ENCODE measurements around the gene ARHGEF9.
A peak's percentile ranks its signal among the peaks of the same experiment; 100 is the strongest.
"Not testable (repeated sequence)": the region's sequence is repeated elsewhere in the genome, so short reads cannot be mapped to it uniquely, and the experiment has no call there.

ARHGEF9 gene

DNA sequence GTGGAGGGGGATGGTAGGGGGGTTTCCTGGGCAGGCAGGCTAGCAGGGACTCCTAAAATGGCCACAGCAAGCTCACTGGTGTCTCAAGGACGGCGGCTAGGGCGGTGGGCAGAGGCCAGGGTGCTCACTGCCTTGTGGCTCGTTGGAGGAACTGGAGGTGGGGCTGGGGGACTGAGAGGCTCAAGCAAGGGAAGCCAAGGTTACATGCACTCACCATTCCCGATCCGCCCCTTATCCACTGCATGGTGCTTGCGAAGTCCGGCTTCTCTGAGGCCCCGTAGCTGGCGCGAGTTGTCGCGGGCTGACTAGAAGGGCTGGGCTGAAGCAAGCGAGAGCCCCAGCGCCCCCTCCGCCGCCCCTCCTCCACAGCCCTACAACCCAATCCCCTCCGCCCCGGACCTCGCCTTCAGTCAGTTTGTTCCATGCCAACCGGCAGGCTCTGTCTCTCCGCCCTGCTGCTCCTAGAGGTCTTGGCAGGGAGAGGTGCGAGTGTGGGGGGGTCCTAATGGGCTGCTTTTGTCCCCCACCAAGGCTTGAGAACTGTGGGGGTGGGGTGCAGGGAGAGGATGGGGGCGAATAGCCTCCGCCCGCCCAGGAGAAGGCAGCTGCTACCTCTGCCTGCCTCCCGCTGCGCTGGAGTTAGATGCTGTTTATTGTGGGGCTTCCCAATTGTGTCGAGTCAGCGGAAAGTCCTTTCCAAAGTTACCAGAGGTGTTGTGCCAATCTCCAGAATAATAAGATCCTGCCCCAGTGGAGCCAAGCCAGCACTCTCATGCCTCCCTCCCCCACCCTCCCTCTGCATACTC is at the start of gene ARHGEF9:
Gene ARHGEF9 (minus strand): TSS at position 313 of the 806 bp plus-strand sequence. CDS start 69 bp downstream, at position 244.
- no peak for DNase-seq (ENCODE audit: low read depth)

DNA sequence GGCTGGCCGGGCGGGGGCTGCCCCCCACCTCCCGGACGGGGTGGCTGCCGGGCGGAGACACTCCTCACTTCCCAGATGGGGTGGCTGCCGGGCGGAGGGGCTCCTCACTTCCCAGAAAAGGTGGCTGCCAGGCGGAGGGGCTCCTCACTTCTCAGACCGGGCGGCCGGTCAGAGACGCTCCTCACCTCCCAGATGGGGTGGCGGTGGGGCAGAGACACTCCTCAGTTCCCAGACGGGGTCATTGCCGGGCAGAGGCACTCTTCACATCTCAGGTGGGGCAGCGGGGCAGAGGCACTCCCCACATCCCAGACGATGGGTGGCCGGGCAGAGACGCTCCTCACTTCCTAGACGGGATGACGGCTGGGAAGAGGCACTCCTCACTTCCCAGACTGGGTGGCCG is 40.4 kb upstream of the ARHGEF9 start:
- not testable (repeated sequence) for DNase-seq (ENCODE audit: low read depth)

DNA sequence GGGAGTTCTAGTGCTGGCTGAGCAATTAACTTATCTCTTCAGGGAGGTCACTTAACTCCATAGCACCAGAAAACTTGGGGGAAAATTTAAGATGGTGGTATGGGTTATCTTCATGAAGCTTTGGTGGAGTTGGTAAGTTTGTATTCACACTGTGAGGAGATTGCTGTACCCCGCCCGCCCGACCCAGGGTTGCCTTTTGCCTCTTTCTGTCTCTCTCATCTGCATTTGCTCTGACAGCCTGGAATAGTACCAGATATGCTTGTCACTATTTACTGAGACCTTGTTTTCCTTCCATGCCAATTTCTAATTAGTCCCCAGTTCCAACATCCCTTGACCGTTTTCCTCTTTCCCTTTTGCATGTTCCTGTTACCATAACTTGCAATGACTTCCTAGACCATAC is 33.1 kb upstream of the ARHGEF9 start:
- no peak for DNase-seq (ENCODE audit: low read depth)

DNA sequence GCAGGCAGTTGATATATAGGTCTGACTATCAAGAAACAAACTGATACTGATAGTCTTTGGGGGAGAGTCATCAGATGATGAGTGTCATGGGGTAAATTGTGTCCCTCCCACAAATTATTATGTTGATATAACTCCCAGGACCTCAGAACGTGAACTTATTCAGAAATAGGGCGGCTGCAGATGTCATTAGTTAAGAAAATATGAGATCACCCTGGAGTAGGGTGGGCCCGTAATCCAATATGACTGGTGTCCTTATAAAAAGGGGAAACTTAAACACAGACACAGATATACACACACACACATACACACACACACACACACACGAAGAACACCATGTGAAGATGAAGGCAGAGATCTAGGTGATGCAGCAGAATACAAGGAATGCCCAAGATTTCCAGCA is 32.7 kb upstream of the ARHGEF9 start:
- DNase-seq (ENCODE audit: low read depth) = no peak

DNA sequence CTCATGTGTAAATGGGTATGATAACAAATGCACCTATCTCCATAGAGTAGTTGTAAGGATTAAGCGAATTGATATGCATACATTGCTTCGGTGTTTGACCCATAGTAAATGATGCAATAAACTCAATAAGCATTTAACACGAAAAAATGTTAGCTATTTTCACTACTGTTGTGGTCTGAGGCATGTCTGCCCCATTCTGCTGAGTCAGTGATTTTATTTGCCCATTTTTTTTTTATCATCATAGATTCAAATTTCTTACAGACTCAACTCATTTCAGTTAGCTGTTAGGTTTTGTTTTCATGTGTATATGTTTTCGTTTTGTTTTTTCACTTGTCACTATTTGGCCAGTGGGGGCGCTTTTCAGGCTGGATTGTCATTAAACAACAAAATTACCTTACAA is 27.8 kb upstream of the ARHGEF9 start:
- DNase-seq (ENCODE audit: low read depth) = no peak

DNA sequence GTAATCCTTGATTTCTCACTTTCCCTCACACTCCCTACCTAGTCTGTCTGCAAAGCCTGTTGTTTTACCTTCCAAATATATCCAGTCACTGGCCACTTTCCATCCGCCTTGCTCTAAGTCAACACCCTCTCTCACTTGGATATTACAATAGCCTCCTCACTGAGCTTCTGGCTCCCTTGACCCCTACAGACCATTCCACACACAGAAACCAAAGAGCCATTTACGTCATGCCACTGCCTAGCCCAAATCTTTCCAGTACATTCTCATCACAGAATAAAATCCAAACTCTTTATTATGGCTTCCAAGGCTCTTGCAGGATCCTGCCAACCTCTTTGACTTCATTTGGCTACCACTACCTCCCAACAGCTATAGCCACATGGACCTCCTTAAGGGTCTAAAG is 25.7 kb upstream of the ARHGEF9 start:
- no peak for DNase-seq (ENCODE audit: low read depth)

DNA sequence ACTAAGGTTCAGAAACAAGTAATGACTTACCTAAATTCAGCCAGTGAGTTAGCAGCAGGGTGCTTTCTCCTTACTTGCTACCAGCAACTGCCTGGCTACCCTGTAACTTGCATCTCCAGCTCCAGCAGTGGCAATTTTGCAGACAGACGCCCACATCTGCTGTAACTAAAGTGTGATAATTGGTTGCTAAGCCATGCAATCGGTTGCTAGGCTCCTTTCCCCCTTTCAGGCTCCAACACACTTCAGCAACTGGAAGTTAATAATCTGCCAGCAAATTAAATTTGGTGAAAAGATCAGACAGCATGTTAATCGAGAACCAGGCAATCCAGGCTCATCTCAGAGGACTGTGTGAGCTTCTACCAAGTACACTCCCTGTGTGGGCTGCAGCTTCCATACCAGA is 24.2 kb upstream of the ARHGEF9 start:
- DNase-seq (ENCODE audit: low read depth) = no peak

DNA sequence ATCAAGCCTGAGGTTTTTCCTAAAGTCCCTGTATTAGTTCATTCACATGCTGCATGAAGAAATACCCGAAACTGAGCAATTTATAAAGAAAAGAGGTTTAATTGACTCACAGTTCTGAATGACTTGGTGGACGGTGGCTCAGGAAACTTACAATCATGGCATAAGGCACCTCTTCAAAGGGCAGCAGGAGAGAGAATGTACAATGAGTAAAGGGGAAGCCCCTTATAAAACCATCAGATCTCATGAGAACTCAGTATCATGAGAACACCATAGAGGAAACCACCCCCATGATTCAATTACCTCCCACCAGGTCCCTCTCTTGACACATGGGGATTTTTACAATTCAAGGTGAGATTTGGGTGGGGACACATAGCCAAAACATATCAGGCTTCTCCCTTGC is 10.4 kb upstream of the ARHGEF9 start:
- not testable (repeated sequence) for DNase-seq (ENCODE audit: low read depth)

DNA sequence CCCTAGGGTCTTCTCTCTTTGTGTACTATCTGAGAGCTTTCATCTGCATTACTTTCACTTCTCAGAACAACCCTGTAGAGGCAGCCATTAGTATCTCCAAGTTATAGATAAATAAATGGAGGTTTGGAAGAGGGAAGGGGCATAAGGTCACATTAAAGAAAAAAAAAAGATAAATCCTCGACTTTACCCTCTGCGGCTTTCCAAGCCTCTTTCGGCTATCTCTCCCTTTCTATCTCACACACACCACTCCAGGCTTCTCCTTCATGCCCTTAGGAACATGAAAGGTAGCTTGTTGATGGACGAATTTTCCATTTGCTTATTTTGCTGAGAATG is 660 bp upstream of the ARHGEF9 start:
- no peak for DNase-seq (ENCODE audit: low read depth)

DNA sequence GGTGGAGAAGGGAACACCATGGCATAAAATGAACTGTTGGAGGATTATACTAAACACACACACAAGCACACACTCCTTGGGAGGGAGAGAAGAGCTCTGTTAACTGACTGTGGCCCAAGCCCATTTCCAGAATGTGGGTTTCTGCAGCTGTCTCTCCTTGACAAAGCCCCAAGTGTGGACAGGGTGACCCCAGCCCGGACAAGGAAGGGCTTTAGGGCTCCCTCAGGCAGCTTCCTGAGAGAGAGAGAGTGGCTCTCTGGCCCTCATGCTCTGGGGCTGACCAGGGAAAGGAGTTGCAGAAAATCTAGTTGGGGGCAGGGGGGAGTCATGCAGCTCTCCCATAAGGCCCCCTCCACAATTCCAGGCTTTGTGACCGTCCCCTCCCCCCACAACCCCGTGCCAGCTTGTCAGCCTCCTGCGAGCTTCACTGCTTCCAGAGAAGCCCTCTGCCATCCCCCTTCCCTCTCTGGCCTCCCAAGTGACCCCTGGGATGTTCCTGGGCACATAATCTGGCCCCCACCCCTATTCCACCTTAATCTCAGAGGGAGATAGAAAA is 590 bp downstream of the ARHGEF9 start:
- DNase-seq (ENCODE audit: low read depth) = no peak

DNA sequence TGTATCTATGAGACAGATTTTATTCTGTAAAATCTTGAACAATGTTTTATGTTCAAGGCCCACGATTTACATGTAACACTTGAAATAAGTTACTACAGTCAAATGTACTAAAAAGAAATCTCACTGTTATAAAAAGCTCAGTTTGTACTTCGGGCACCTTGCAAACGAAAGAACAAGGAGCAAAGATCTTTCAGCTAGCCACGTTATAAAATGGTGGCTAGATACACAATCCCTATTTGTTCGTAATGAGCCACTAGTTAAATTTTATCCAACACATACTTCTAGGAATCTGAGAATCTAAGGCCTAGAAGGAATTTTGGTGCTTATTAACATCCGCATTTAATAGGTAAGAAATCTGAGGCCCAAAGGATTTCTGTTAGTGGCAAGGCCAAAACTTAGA is 2.5 kb downstream of the ARHGEF9 start:
- no peak for DNase-seq (ENCODE audit: low read depth)

DNA sequence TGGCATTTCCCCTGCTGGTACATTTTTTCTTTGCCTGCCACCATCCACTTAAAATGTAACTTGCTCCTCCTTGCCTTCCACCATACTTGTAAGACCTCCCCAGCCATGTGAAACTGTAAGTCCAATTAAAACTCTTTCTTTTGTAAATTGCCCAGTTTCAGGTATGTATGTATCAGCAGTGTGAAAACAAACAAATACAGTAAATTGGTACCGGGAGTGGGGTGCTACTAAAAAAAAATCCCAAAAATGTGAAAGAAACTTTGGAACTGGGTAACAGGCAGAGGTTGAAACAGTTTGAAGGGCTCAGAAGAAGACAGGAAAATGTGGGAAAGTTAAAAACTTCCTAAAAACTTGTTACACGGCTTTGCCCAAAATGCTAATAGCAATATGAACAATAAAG is 16.3 kb downstream of the ARHGEF9 start:
- DNase-seq (ENCODE audit: low read depth) = no peak

DNA sequence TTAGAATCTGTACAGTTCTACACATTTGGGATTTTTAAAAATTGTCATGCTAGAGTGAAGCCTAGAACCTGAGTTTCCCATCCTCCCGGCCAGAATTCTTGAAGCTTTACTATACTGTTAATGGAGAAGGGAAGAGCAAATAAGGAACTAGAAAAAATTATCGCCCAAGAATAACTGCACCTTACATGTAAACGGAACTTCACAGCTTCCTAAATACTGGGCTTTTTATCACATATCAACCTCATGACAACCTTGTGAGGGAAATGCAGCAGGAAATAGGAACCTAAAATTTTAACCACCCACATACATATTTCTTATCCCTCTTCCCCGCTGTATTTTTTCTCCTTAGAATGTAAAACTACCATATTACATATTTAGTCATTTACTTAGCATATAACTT is 19.3 kb downstream of the ARHGEF9 start:
- no peak for DNase-seq (ENCODE audit: low read depth)

DNA sequence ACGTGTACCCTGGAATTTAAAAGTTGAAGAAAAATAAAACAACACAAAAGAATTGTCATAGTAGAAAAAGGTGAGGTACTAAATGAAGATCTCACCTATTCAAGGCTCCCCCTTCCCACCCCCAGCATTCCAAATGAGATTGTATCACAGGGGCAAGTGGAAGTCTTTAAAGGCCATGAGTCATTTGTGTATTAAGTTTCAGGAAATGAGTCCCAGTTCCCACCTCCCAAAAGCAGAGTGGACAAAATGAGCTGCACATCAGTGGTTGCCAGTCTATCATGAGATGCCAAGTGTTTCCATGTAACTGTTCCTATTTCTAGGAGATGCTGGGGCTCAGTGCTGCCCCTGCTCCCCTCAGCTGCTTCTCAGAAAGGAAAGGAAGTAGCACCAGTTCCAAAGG is 20.1 kb downstream of the ARHGEF9 start:
- no peak for DNase-seq (ENCODE audit: low read depth)

DNA sequence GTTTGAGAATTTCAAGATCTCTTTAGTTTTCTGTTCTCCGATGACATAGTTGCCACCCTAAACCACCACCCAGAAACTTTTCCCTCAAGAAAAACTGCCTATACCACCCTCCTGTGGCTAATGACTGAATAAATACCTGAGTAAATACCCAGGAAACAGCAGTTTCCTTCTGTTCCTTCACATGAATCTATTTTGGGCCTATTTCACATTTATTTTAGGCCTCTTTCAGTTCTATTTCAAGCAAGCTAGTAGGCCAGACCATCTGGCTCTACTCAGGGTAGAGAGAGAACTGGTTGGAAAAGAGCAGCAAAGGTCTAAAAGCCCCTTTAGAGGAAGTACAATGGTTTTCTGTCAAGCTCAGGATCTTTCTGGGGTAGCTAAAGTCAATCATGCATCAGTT is 23.4 kb downstream of the ARHGEF9 start:
- DNase-seq (ENCODE audit: low read depth) = no peak

DNA sequence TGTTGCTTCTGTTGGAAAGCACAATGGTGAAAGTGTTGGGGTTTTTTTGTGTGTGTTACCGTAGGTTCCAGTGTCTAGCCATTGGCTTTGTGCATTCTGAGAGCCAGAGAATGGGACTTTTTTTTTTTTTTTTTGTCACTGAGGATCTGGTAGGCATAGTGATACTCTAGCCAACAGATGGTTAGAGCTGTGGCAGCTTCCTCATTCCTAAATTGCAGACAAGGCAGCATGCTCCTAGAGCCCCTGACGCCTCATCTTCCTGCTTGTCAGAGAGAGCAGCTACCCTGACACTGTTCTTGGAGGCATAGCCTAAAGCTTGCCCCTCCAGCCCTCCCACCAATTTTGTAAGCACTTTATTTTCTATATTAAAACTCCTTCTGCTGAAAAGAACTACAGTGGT is 27.0 kb downstream of the ARHGEF9 start:
- DNase-seq (ENCODE audit: low read depth) = no peak

DNA sequence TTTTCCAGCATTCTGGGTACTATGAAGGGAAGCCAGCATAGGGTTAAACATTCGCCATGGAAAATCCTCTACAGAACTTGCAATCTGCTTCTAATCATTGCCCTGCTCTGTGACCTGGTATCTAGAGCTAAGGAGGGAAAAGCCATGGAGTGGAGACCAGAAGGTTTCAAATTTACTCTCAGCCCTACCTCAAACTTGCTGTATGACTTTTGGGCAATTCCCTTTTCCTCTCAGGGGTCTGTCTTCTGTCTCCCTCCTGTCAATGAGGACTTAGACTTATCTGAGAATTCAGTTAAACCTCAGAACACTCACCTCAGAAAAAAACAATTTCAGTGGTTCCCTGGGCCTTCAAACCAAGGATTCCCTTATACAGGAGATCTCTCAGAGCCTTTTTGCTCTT is 29.1 kb downstream of the ARHGEF9 start:
- DNase-seq (ENCODE audit: low read depth) = no peak

DNA sequence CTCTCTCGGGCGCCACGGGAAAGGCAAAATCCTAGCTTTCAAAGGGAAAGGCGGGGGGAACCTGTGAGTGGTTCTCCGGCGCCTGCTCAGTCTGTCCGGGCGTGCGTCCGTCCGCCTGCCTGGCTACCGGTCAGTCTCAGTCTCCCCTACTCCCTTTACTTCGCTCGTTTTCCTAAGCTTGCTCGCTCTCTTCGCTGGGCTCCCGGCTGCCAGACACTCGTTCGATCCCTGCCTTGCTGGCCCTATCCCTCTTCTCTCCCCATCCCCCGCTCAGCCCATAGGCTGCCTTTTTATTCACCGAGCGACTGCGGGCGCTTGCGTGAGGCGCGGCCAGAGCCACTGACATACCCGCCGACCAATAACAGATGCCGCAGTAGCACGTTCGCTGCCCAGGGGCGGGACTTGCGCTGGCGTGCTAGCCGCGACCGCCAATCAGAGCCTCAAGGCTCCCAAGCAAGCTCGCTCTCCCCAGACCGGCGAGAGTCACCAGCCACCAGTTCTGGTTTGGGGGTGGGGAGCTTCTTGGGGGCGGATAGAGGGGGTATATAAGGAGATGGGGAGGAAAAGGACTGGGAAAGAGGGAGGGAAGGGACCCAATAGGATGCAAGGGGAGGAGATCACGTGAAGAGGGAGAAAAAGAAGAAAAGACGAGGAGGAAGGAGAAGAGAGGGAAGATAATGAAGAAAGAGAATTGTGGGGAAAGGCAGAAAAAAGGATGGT is 30.0 kb downstream of the ARHGEF9 start:
- peak; percentile 77 for DNase-seq (ENCODE audit: low read depth)

DNA sequence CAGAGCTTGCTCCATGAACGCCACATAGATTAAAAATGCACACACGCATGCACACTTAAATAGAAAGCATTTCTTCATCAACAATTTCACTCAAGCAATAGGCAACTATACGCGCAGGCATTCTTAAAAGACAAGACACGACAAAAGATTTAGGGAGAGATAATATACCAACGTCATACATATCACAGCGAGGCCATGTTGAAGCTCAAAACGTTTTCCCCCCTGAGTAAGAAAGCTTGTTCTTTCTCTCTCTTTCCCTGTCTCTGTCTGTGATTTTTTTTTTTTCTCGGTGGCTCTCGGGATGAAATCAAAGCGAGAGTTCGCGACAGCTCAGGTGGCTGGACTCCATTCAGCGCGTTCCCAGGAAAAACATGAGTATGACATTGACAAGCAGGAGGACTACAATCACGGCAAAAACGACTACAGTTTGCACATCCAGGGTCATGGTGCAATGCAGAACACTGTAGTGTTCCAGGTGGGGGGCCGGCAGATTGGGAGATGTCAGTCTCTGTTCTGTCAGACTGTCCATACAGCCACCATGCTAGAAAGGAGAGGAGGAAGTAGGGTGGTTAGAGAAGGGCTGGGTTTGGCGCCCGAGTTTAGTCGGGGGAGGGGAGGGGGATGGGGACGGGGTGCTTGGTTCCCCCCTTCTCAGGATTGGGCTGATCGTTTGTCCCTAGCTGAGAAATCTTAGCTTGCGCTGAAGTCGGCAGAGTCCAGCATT is 30.7 kb downstream of the ARHGEF9 start:
- peak; percentile 8 for DNase-seq (ENCODE audit: low read depth)

DNA sequence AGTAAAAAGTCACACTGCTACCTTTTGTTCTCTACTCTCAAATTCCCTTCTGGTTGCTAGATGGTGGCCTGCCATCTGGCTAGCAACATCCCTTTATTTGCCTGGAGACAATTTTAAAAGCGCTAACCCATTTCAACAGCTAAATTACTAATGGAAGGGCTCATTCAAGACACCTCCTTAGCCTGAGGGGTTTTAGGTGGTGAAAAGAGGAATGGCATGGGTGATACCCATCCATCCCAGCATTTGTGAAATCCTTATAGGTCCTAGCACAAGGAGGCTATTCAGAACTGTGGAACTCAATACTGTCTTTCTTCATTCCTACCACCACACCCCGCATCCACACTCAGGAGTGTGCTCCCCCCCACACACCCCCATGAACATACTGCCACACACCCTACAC is 33.5 kb downstream of the ARHGEF9 start:
- no peak for DNase-seq (ENCODE audit: low read depth)

DNA sequence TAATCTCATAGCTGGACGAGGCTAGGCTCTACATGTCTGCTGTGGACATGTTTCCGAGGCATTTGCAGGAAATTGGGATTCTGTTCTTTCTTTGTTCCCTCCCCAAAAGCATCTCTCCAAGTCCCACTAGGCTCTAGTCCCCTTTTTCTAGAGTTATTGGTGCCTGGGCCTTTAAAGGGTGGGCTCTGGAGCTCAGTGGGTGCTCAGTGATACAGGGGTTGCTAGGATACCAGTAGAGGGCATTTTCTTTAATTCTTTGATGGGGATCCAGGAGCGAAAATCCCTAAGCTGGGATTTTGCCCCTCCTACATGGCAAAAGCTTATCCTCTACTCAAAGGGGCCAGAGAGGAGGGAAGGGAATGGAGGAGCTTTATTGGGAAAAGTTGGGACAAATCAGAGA is 34.2 kb downstream of the ARHGEF9 start:
- no peak for DNase-seq (ENCODE audit: low read depth)

DNA sequence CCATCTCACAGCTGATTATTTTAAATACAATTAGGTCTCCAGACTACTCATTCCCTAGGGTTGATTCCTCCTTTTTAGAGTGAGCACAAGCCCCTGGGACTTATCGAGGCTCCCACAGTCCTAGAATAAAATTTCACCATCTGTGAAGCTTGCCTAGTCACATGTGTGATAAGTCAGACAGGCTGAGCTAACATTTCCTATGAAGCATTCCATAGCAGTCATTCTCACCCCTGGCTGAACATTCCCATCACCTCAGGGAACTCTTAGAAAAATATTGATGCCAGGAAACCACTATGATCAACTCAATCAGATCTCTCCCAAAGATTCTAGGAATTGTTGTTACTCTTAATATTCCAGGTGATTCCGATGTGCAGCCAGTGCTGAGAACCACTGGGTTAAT is 37.7 kb downstream of the ARHGEF9 start:
- DNase-seq (ENCODE audit: low read depth) = no peak

DNA sequence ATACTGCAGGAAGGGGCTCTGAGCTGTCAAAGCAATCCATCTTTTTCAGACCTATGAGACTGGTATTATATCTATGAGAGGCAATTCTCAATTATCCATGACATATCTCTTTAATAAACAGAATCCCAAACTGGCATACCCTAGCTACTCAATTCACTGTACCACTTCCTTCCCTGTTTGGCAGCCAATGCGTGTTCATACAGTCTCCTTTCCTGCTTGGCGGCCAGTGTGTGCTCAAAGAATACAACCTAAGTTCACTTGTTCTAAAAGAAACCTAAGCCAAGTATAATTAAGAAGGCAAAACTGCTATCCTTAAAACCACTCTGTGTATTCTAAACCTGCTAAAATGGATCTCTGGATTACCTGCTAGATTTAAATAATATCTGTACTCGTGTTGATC is 38.3 kb downstream of the ARHGEF9 start:
- DNase-seq (ENCODE audit: low read depth) = no peak

All from stimulated activated CD8-positive, alpha-beta memory T cell treated with anti-CD3 and anti-CD28 coated beads, Interleukin-4, amount 100 ng/mL, for 24 hours (primary cell).